ENCODE data around the gene ITPRID1.

DNA sequence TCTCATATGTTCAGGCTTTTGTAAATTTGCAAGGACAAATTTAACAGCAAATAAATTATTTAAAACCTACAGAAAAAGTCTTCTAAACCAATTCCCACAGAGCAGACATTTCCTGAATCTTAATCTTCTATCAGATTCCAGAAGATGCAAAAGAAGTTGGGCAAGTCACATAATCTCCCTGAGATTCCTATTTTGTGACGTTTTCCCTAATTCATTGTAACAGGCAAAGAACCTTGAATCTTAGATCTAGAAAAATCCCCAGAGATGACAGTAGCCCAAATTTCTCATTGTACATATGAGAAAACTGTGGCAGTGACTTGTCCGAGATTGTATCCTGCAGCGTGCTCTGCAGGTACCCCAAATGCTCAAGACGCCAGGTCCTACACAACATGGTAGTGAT lies 4.9 kb downstream of the ITPRID1 start:
- TF ChIP-seq, protein P1, sequence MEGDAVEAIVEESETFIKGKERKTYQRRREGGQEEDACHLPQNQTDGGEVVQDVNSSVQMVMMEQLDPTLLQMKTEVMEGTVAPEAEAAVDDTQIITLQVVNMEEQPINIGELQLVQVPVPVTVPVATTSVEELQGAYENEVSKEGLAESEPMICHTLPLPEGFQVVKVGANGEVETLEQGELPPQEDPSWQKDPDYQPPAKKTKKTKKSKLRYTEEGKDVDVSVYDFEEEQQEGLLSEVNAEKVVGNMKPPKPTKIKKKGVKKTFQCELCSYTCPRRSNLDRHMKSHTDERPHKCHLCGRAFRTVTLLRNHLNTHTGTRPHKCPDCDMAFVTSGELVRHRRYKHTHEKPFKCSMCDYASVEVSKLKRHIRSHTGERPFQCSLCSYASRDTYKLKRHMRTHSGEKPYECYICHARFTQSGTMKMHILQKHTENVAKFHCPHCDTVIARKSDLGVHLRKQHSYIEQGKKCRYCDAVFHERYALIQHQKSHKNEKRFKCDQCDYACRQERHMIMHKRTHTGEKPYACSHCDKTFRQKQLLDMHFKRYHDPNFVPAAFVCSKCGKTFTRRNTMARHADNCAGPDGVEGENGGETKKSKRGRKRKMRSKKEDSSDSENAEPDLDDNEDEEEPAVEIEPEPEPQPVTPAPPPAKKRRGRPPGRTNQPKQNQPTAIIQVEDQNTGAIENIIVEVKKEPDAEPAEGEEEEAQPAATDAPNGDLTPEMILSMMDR (IDR thresholded peaks at IDR 0.05) = no peak
- no peak for TF ChIP-seq EZH2 (IDR thresholded peaks at IDR 0.05; ENCODE audit: borderline replicate concordance, insufficient read depth, low read depth, low read length, poor library complexity, severe bottlenecking)

All from B cell (primary cell).